Activated naive CD8-positive, alpha-beta T cell treated with anti-CD3 and anti-CD28 coated beads, Interleukin-2, amount 50 U/mL, for 24 hours (primary cell): ENCODE measurements around the gene EBF3.

Source experiments
- ATAC-seq: fragments of 150-1000 bp; cut with Tn5 transposase; one replicate; pipeline ENCODE4 v1.10.0; 2021
- DNase-seq: peaks from one replicate; pipeline ENCODE4 v3.0.0; 2021
- H3K27ac Mint-ChIP-seq: one replicate; pipeline ENCODE4 v1.8.0; 2021; ENCODE audit warnings: mild to moderate bottlenecking, mixed read lengths
- H3K27me3 Mint-ChIP-seq: one replicate; pipeline ENCODE4 v1.8.0; 2021; ENCODE audit warnings: mixed read lengths
- H3K36me3 Mint-ChIP-seq: one replicate; pipeline ENCODE4 v1.8.0; 2021; ENCODE audit warnings: low read depth, mixed read lengths
- H3K4me1 Mint-ChIP-seq: one replicate; pipeline ENCODE4 v1.8.0; 2021; ENCODE audit warnings: mixed read lengths
- H3K4me3 Mint-ChIP-seq: one replicate; pipeline ENCODE4 v1.8.0; 2021; ENCODE audit warnings: mild to moderate bottlenecking, moderate library complexity, mixed read lengths
- H3K9me3 Mint-ChIP-seq: one replicate; pipeline ENCODE4 v1.8.0; 2021; ENCODE audit warnings: mixed read lengths

The EBF3 gene

GRCh38 chr10:129884398-129885078 lies 79.5 kb downstream of the EBF3 start:
- Mint-ChIP-seq H3K4me3 (no peak overlapping the region), H3K27me3 (peaks cover 4% of the 10 kb centered on the region), H3K27ac (no peak overlapping the region), H3K36me3 (no peaks in the 10 kb centered on the region), H3K4me1 (no peaks in the 10 kb centered on the region), H3K9me3 (no peaks in the 10 kb centered on the region)
- DNase-seq = no peak
- ATAC-seq = no peak

GRCh38 chr10:129883626-129884397 lies 80.3 kb downstream of the EBF3 start:
- peaks cover 4% of the 10 kb centered on the region for H3K27me3 Mint-ChIP-seq
- no peaks in the 10 kb centered on the region for H3K36me3 Mint-ChIP-seq
- DNase-seq = no peak
- no peak overlapping the region for H3K4me3 Mint-ChIP-seq
- H3K4me1 Mint-ChIP-seq = no peaks in the 10 kb centered on the region
- no peak for ATAC-seq
- H3K9me3 Mint-ChIP-seq = no peaks in the 10 kb centered on the region
- no peak overlapping the region for H3K27ac Mint-ChIP-seq

GRCh38 chr10:129883029-129883428 lies 81.0 kb downstream of the EBF3 start:
- no peaks in the 10 kb centered on the region for H3K9me3 Mint-ChIP-seq
- no peaks in the 10 kb centered on the region for H3K4me1 Mint-ChIP-seq
- peaks cover 4% of the 10 kb centered on the region for H3K27me3 Mint-ChIP-seq
- H3K36me3 Mint-ChIP-seq = no peaks in the 10 kb centered on the region
- ATAC-seq (peak; percentile 63), DNase-seq (no peak)
- H3K27ac Mint-ChIP-seq = no peak overlapping the region
- H3K4me3 Mint-ChIP-seq = no peak overlapping the region

GRCh38 chr10:129882291-129883010 lies 81.6 kb downstream of the EBF3 start:
- peaks cover 4% of the 10 kb centered on the region for H3K27me3 Mint-ChIP-seq
- H3K27ac Mint-ChIP-seq = no peak overlapping the region
- no peaks in the 10 kb centered on the region for H3K9me3 Mint-ChIP-seq

GRCh38 chr10:129881641-129882040 lies 82.4 kb downstream of the EBF3 start:
- ATAC-seq = no peak
- Mint-ChIP-seq H3K4me3 (no peak overlapping the region), H3K27ac (no peak overlapping the region)

More at GRCh38 chr10:129882291-129883010, 81.6 kb downstream of the EBF3 start:
- DNase-seq (no peak), ATAC-seq (no peak)
- Mint-ChIP-seq H3K36me3 (no peaks in the 10 kb centered on the region), H3K4me1 (no peaks in the 10 kb centered on the region), H3K4me3 (no peak overlapping the region)

GRCh38 chr10:129880191-129880870 lies 83.7 kb downstream of the EBF3 start:
- H3K27ac Mint-ChIP-seq = no peak overlapping the region
- no peaks in the 10 kb centered on the region for H3K9me3 Mint-ChIP-seq
- H3K4me3 Mint-ChIP-seq = no peak overlapping the region
- H3K27me3 Mint-ChIP-seq = peaks cover 4% of the 10 kb centered on the region
- no peaks in the 10 kb centered on the region for H3K4me1 Mint-ChIP-seq
- no peak for DNase-seq
- ATAC-seq = no peak
- H3K36me3 Mint-ChIP-seq = no peaks in the 10 kb centered on the region

More at GRCh38 chr10:129881641-129882040, 82.4 kb downstream of the EBF3 start:
- Mint-ChIP-seq H3K4me1 (no peaks in the 10 kb centered on the region), H3K9me3 (no peaks in the 10 kb centered on the region), H3K27me3 (peaks cover 4% of the 10 kb centered on the region), H3K36me3 (no peaks in the 10 kb centered on the region)
- no peak for DNase-seq

- Mint-ChIP-seq H3K36me3 (no peaks in the 10 kb centered on the region), H3K9me3 (no peaks in the 10 kb centered on the region), H3K4me3 (no peak overlapping the region), H3K4me1 (no peaks in the 10 kb centered on the region), H3K27ac (no peak overlapping the region), H3K27me3 (peaks cover 4% of the 10 kb centered on the region)
- no peak for ATAC-seq
- no peak for DNase-seq
Observed at GRCh38 chr10:129879655-129880054, 84.4 kb downstream of the EBF3 start.

- DNase-seq = no peak
- no peak overlapping the region for H3K4me3 Mint-ChIP-seq
Observed at GRCh38 chr10:129878835-129879234, 85.2 kb downstream of the EBF3 start.

GRCh38 chr10:129877773-129878371 lies 86.2 kb downstream of the EBF3 start:
- H3K27ac Mint-ChIP-seq = no peak overlapping the region
- no peaks in the 10 kb centered on the region for H3K36me3 Mint-ChIP-seq
- H3K27me3 Mint-ChIP-seq = peaks cover 4% of the 10 kb centered on the region
- peak; percentile 41 for DNase-seq
- no peaks in the 10 kb centered on the region for H3K4me1 Mint-ChIP-seq
- ATAC-seq = no peak
- H3K4me3 Mint-ChIP-seq = no peak overlapping the region
- no peaks in the 10 kb centered on the region for H3K9me3 Mint-ChIP-seq

More at GRCh38 chr10:129878835-129879234, 85.2 kb downstream of the EBF3 start:
- Mint-ChIP-seq H3K27me3 (peaks cover 4% of the 10 kb centered on the region), H3K4me1 (no peaks in the 10 kb centered on the region), H3K36me3 (no peaks in the 10 kb centered on the region), H3K9me3 (no peaks in the 10 kb centered on the region), H3K27ac (no peak overlapping the region)
- ATAC-seq = no peak

- Mint-ChIP-seq H3K36me3 (no peaks in the 10 kb centered on the region), H3K4me1 (no peaks in the 10 kb centered on the region), H3K4me3 (no peak overlapping the region), H3K9me3 (no peaks in the 10 kb centered on the region), H3K27ac (no peak overlapping the region), H3K27me3 (peaks cover 4% of the 10 kb centered on the region)
- no peak for DNase-seq
- no peak for ATAC-seq
Observed at GRCh38 chr10:129876838-129877237, 87.2 kb downstream of the EBF3 start.

- Mint-ChIP-seq H3K27ac (no peak overlapping the region), H3K4me3 (no peak overlapping the region)
- no peak for ATAC-seq
Observed at GRCh38 chr10:129875993-129876726, 87.9 kb downstream of the EBF3 start.

GRCh38 chr10:129873351-129873750 lies 90.7 kb downstream of the EBF3 start:
- H3K4me3 Mint-ChIP-seq = no peak overlapping the region
- no peak for DNase-seq
- peaks cover 6% of the 10 kb centered on the region for H3K4me1 Mint-ChIP-seq
- no peaks in the 10 kb centered on the region for H3K27me3 Mint-ChIP-seq
- H3K9me3 Mint-ChIP-seq = no peaks in the 10 kb centered on the region
- ATAC-seq = no peak
- no peak overlapping the region for H3K27ac Mint-ChIP-seq
- H3K36me3 Mint-ChIP-seq = no peaks in the 10 kb centered on the region

More at GRCh38 chr10:129875993-129876726, 87.9 kb downstream of the EBF3 start:
- Mint-ChIP-seq H3K27me3 (peaks cover under 1% of the 10 kb centered on the region), H3K36me3 (no peaks in the 10 kb centered on the region), H3K9me3 (no peaks in the 10 kb centered on the region), H3K4me1 (peaks cover 3% of the 10 kb centered on the region)
- no peak for DNase-seq

GRCh38 chr10:129871966-129872365 lies 92.1 kb downstream of the EBF3 start:
- Mint-ChIP-seq H3K4me3 (no peak overlapping the region), H3K9me3 (no peaks in the 10 kb centered on the region), H3K27me3 (no peaks in the 10 kb centered on the region), H3K27ac (no peak overlapping the region), H3K4me1 (peaks cover 6% of the 10 kb centered on the region), H3K36me3 (no peaks in the 10 kb centered on the region)
- ATAC-seq (no peak), DNase-seq (no peak)
